Osteoblast (primary cell): ENCODE data around the gene TJP3. TPM values are rescaled to one million over a fixed set of nuclear protein-coding genes. Genes with fewer than 3 reads are reported as not detected.

ENCODE experiments used
- DNase-seq: peaks from one replicate; pipeline ENCODE4 v3.0.0; 2011; ENCODE audit warnings: low spot score, mixed read lengths; ENCODE audit not compliant: insufficient read length; ENCODE audit errors: missing footprints
- H2AFZ ChIP-seq: 2 replicates; pipeline ENCODE4 v1.6.0; 2011; ENCODE audit warnings: mild to moderate bottlenecking, low read length
- H3K27ac ChIP-seq: 2 replicates; pipeline ENCODE4 v1.5.1; 2011; ENCODE audit warnings: mild to moderate bottlenecking, low read depth, low read length, moderate library complexity
- H3K27me3 ChIP-seq: 2 replicates; pipeline ENCODE4 v1.6.0; 2012; ENCODE audit warnings: mild to moderate bottlenecking, control low read depth, inconsistent platforms, low read length, moderate library complexity; ENCODE audit not compliant: insufficient read depth
- H3K36me3 ChIP-seq: 2 replicates; pipeline ENCODE4 v1.5.1; 2011; ENCODE audit warnings: mild to moderate bottlenecking, low read length, control low read depth, moderate library complexity; ENCODE audit not compliant: insufficient read depth
- H3K4me1 ChIP-seq: 2 replicates; pipeline ENCODE4 v1.5.1; 2011; ENCODE audit warnings: mild to moderate bottlenecking, low read length, control low read depth, moderate library complexity; ENCODE audit not compliant: insufficient read depth
- H3K4me2 ChIP-seq: 2 replicates; pipeline ENCODE4 v1.6.0; 2011; ENCODE audit warnings: mild to moderate bottlenecking, low read length; ENCODE audit not compliant: insufficient read depth
- H3K4me3 ChIP-seq: fragments of 200-600 bp; sonication (generic); 3 replicates; pipeline ENCODE4 v1.5.1; 2012; ENCODE audit warnings: mild to moderate bottlenecking, low read length, inconsistent platforms; ENCODE audit not compliant: insufficient read depth
- H3K79me2 ChIP-seq: 2 replicates; pipeline ENCODE4 v1.6.0; 2012; ENCODE audit warnings: mild to moderate bottlenecking, low read length, control low read depth, inconsistent platforms; ENCODE audit not compliant: insufficient read depth
- H3K9me3 ChIP-seq: 2 replicates; pipeline ENCODE4 v1.5.1; 2011; ENCODE audit warnings: low read depth, low read length, control low read depth
- H4K20me1 ChIP-seq: 2 replicates; pipeline ENCODE4 v1.6.0; 2012; ENCODE audit warnings: mild to moderate bottlenecking, low read length, control low read depth; ENCODE audit not compliant: insufficient read depth
- CTCF ChIP-seq: IDR thresholded peaks from 2 replicates; pipeline ENCODE4 v1.5.1; 2011; ENCODE audit warnings: mild to moderate bottlenecking, low read depth, low read length, moderate library complexity; ENCODE audit errors: extremely low read depth
- total RNA-seq: library from RNA; depleted of rRNA; stranded (reverse); fragments of >200 nt; gene quantifications from 2 replicates; pipeline ENCODE4 v1.2.3, GENCODE V29; 2012

Gene TJP3
- total RNA-seq, 1 donor, result not detected

- TF ChIP-seq CTCF, result no peak
- Histone ChIP-seq H3K4me1 (no peaks in the 10 kb centered on the region), H3K27me3 (no peaks in the 10 kb centered on the region), H3K4me2 (no peak overlapping the region), H2AFZ (no peak overlapping the region), H3K9me3 (peaks cover 6% of the 10 kb centered on the region), H3K27ac (no peak overlapping the region), H3K4me3 (no peak overlapping the region), H3K36me3 (peaks cover 10% of the 10 kb centered on the region), H4K20me1 (peaks cover 22% of the 10 kb centered on the region), H3K79me2 (peaks cover 61% of the 10 kb centered on the region)
- no peak for DNase-seq
Measured at GRCh38 chr19:3682286-3682685, 25.9 kb upstream of the TJP3 start.

GRCh38 chr19:3682741-3683404 lies 25.3 kb upstream of the TJP3 start:
- Histone ChIP-seq H3K4me2 (no peak overlapping the region), H4K20me1 (peaks cover 26% of the 10 kb centered on the region), H3K79me2 (peaks cover 65% of the 10 kb centered on the region), H3K4me3 (no peak overlapping the region), H3K9me3 (peaks cover 6% of the 10 kb centered on the region), H2AFZ (no peak overlapping the region), H3K27me3 (no peaks in the 10 kb centered on the region), H3K27ac (no peak overlapping the region), H3K36me3 (peaks cover 10% of the 10 kb centered on the region), H3K4me1 (no peaks in the 10 kb centered on the region)
- no peak for DNase-seq
- no peak for TF ChIP-seq CTCF

- Histone ChIP-seq H3K4me2 (no peak overlapping the region), H3K4me3 (no peak overlapping the region), H3K79me2 (peaks cover 65% of the 10 kb centered on the region), H2AFZ (no peak overlapping the region), H3K9me3 (peaks cover 6% of the 10 kb centered on the region), H3K4me1 (no peaks in the 10 kb centered on the region), H3K27ac (no peak overlapping the region), H4K20me1 (peaks cover 26% of the 10 kb centered on the region), H3K36me3 (peaks cover 10% of the 10 kb centered on the region), H3K27me3 (no peaks in the 10 kb centered on the region)
- no peak for TF ChIP-seq CTCF
- no peak for DNase-seq
Measured at GRCh38 chr19:3683405-3684053, 24.7 kb upstream of the TJP3 start.

GRCh38 chr19:3684054-3684816 lies 23.9 kb upstream of the TJP3 start:
- peaks cover 10% of the 10 kb centered on the region for H3K36me3 ChIP-seq
- H2AFZ ChIP-seq, result no peak overlapping the region
- H3K9me3 ChIP-seq, result peaks cover 6% of the 10 kb centered on the region
- peaks cover 69% of the 10 kb centered on the region for H3K79me2 ChIP-seq
- H3K27ac ChIP-seq, result no peak overlapping the region
- H3K27me3 ChIP-seq, result no peaks in the 10 kb centered on the region
- no peak for DNase-seq
- peaks cover 28% of the 10 kb centered on the region for H4K20me1 ChIP-seq
- TF ChIP-seq CTCF, result no peak
- H3K4me3 ChIP-seq, result no peak overlapping the region
- H3K4me2 ChIP-seq, result no peak overlapping the region
- no peaks in the 10 kb centered on the region for H3K4me1 ChIP-seq
